Heart left ventricle (tissue), 16 donors: ENCODE data around the gene SGF29. TPM values are rescaled to one million over a fixed set of nuclear protein-coding genes. Genes with fewer than 3 reads are reported as not detected.
"Not testable (repeated sequence)": the region's sequence is repeated elsewhere in the genome, so short reads cannot be mapped to it uniquely, and the experiment has no call there.

Experiments used
- ATAC-seq, 4 donors: fragments of 200-7000 bp; cut with Tn5 transposase; one replicate each; pipeline ENCODE4 v1.9.1; 2020 to 2022; ENCODE audit warnings: moderate library complexity in 4 of 4, mild to moderate bottlenecking in 3 of 4, moderate number of reproducible peaks in 1 of 4
- DNase-seq, 5 donors: peaks; one replicate each; pipeline ENCODE4 v3.0.0-alpha.2; 2020
- H3K27ac ChIP-seq, 12 donors: fragments of 200-600 bp; sonication (generic) in 4 of 12; one replicate each; pipeline versions ENCODE4 v1.5.0 to v1.8.0; 2016 to 2022; ENCODE audit warnings: mild to moderate bottlenecking in 2 of 12
- H3K27me3 ChIP-seq, 9 donors: fragments of 200-600 bp; sonication (generic) in 2 of 9; one replicate each; pipeline versions ENCODE4 v1.5.1 to v1.8.0; 2016 to 2022; ENCODE audit warnings: mild to moderate bottlenecking in 3 of 9
- H3K36me3 ChIP-seq, 9 donors: fragments of 200-600 bp; sonication (generic) in 2 of 9; one replicate each; pipeline versions ENCODE4 v1.5.0 to v1.8.0; 2018 to 2022; ENCODE audit warnings: mild to moderate bottlenecking in 2 of 9
- H3K4me1 ChIP-seq, 12 donors: fragments of 200-600 bp; sonication (generic) in 4 of 12; one replicate each; pipeline versions ENCODE4 v1.5.0 to v1.8.0; 2016 to 2022; ENCODE audit warnings: mild to moderate bottlenecking in 3 of 12
- H3K4me3 ChIP-seq, 12 donors: fragments of 200-600 bp; sonication (generic) in 4 of 12; one replicate each; pipeline versions ENCODE4 v1.5.0 to v1.8.0; 2017 to 2022; ENCODE audit warnings: mild to moderate bottlenecking in 9 of 12, moderate library complexity in 4 of 12
- H3K9me3 ChIP-seq, 12 donors: fragments of 200-600 bp; sonication (generic) in 4 of 12; one replicate each; pipeline versions ENCODE4 v1.5.0 to v1.8.0; 2016 to 2022; ENCODE audit warnings: mild to moderate bottlenecking in 1 of 12
- CTCF ChIP-seq, 12 donors: fragments of 200-600 bp; sonication (generic) in 4 of 12; IDR thresholded peaks; one replicate each; pipeline versions ENCODE4 v1.5.0 to v1.8.0; 2018 to 2022; ENCODE audit warnings: antibody characterized with exemption in 12 of 12, mild to moderate bottlenecking in 5 of 12
- POLR2A ChIP-seq, 2 donors: fragments of 450-650 bp; IDR thresholded peaks; one replicate each; pipeline ENCODE4 v1.6.1; 2017; ENCODE audit warnings: antibody characterized with exemption in 2 of 2, mild to moderate bottlenecking in 2 of 2, moderate library complexity in 2 of 2
- WGBS, 4 donors: extraction: QIAGEN DNeasy Blood & Tissue Kit in 2 of 4; methylation state at CpG; one replicate each; pipeline versions ENCODE4 v1.1.5 to v1.1.7; 2013 to 2018; 5-methylcytosine and 5-hydroxymethylcytosine counted together
- intact Hi-C, 10 donors: fragments of 100-400 bp; cut with DNase I; formaldehyde crosslinking; loops; one replicate each; pipeline versions ENCODE4 v1.11.1 to v1.14.2; 2022
- polyA plus RNA-seq, 2 donors: library from polyadenylated mRNA; stranded (reverse); fragments of 200-250 nt; gene quantifications; one replicate each; pipeline ENCODE4 v1.2.3, GENCODE V29; 2013
- total RNA-seq, 9 donors: library from RNA; depleted of rRNA in 2 of 9; stranded (reverse); fragments of >200 nt in 2 of 9; fragmentation: NEBNext Ultra II Directional in 3 of 9; extraction: Animal tissue kit (Norgen Biotek cat#: 25700) in 3 of 9; gene quantifications; one replicate each; pipeline versions ENCODE4 v1.1.0 to v1.2.4, GENCODE V29; 2016 to 2023
- donor health status: ischemic (EF 13 %, LVEDD 7.1; RV severe dilation, severe dysfunction).
- donor health status: healthy with polysubstance abuse.
- donor health status: DM: no; HTN: yes; CAD: no.
- donor health status: DM: no; HTN: no; CAD: no.
- donor health status: ischemic (EF 25% LVEDD 6.9; RV normal size, moderate dysfunction).
- donor health status: ischemic (EF 25% LVEDD 5.7; RV mildly dilated, moderate dysfunction).
- donor health status: healthy.
- donor health status: DM: yes; HTN: yes; CAD: no.
- donor health status: ischemic (EF 35%, LVEDD 5.7; RV mildly dilated, moderate dysfunction).
- donor health status: nonischemic (EF 11% LVEDD 7.7; RV severe dilation, severe dysfunction).
- donor health status: DM: yes; HTN: yes; CAD: no.
- donor health status: PGD.
- donor health status: ischemic (EF 29% LVEDD 5.4; RV normal size, mild dysfunction).
- donor health status: nonischemic (EF 23%, LVEDD 6.1; RV moderate dilation, normal function).

Gene SGF29
- total and polyA plus RNA-seq, 11 donors: 11.1 to 27.9 (median 15.6) TPM

- Histone ChIP-seq H3K27ac (no peak overlapping the region), H3K36me3 (peaks cover 0 to 14% (median under 1%) of the 10 kb centered on the region in 9 donors), H3K9me3 (no peaks in the 10 kb centered on the region), H3K27me3 (no peaks in the 10 kb centered on the region), H3K4me3 (peak overlapping the region in 4 of 12 donors; percentile 18 to 38 (median 32)), H3K4me1 (peaks cover 0 to 19% (median 4%) of the 10 kb centered on the region in 12 donors)
- intact Hi-C loops: no loop called here
- TF ChIP-seq CTCF (IDR thresholded peaks at IDR 0.05): no peak
- no peak for TF ChIP-seq POLR2A (IDR thresholded peaks at IDR 0.05)
- ATAC-seq (no peak), DNase-seq (no peak)
- WGBS, 4 donors: 63 to 79% (median 67%) methylated on average over 3 to 8 of the region's 8 CpGs
Measured at GRCh38 chr16:28596115-28596630, 42.5 kb downstream of the SGF29 start.

GRCh38 chr16:28596840-28597691 is 43.3 kb downstream of the SGF29 start, which contains the start of gene SULT1A2:
Gene SULT1A2 (minus strand): TSS chr16:28597050. CDS start chr16:28595930, 1,120 bp downstream.
- WGBS, 4 donors: 13 to 28% (median 18%) methylated on average over 11 of the region's 11 CpGs
- H3K4me1 ChIP-seq: peaks cover 0 to 19% (median 4%) of the 10 kb centered on the region in 12 donors
- peaks cover 0 to 8% (median 0%) of the 10 kb centered on the region in 9 donors for H3K36me3 ChIP-seq
- H3K9me3 ChIP-seq: no peaks in the 10 kb centered on the region
- H3K27ac ChIP-seq: no peak within 1 kb of the TSS
- TF ChIP-seq POLR2A (IDR thresholded peaks at IDR 0.05) (no peak), CTCF (IDR thresholded peaks at IDR 0.05) (no peak)
- DNase-seq (no peak), ATAC-seq (peak in 3 of 4 donors; percentile 44 to 58 (median 52))
- H3K27me3 ChIP-seq: peaks cover 0 to 7% (median 0%) of the 10 kb centered on the region in 9 donors
- intact Hi-C loops: no loop called here
- H3K4me3 ChIP-seq: peak within 1 kb of the TSS in 6 of 12 donors; percentile 18 to 38 (median 28)

GRCh38 chr16:28597692-28598261 is 44.1 kb downstream of the SGF29 start:
- ATAC-seq (no peak), DNase-seq (no peak)
- peaks cover 0 to 3% (median 0%) of the 10 kb centered on the region in 9 donors for H3K36me3 ChIP-seq
- H3K4me3 ChIP-seq: no peak overlapping the region
- intact Hi-C loops: no loop called here
- WGBS, 4 donors: 76 to 84% (median 82%) methylated on average over 9 of the region's 9 CpGs
- peaks cover 0 to 19% (median 4%) of the 10 kb centered on the region in 12 donors for H3K4me1 ChIP-seq
- H3K27me3 ChIP-seq: peaks cover 0 to 11% (median 0%) of the 10 kb centered on the region in 9 donors
- H3K27ac ChIP-seq: no peak overlapping the region
- no peaks in the 10 kb centered on the region for H3K9me3 ChIP-seq
- no peak for TF ChIP-seq CTCF (IDR thresholded peaks at IDR 0.05)
- TF ChIP-seq POLR2A (IDR thresholded peaks at IDR 0.05): no peak

GRCh38 chr16:28599377-28600285 is 45.9 kb downstream of the SGF29 start:
- ATAC-seq: peak in 3 of 4 donors; percentile 6 to 47 (median 28)
- DNase-seq, H3K4me3 ChIP-seq, H3K9me3 ChIP-seq, H3K36me3 ChIP-seq, H3K27ac ChIP-seq: not testable (repeated sequence)
- intact Hi-C loops: loop anchor here in 2 of 10 donors (10.0 kb wide), 4 partner anchors 45 to 285 kb away; partner anchors contain the start of genes APOBR (in 1 of the 2), CLN3 (in 1 of the 2) and SGF29 (in 1 of the 2)
- WGBS, 4 donors: no CpG with 5 or more reads among the region's 17 CpGs
- peaks cover 0 to 23% (median 4%) of the 10 kb centered on the region in 12 donors for H3K4me1 ChIP-seq
- peaks cover 0 to 11% (median 0%) of the 10 kb centered on the region in 9 donors for H3K27me3 ChIP-seq

- intact Hi-C loops: loop anchor here in 2 of 10 donors (10.0 kb wide), 4 partner anchors 46 to 286 kb away; partner anchors contain the start of genes APOBR (in 1 of the 2), CLN3 (in 1 of the 2) and SGF29 (in 1 of the 2)
- DNase-seq, H3K9me3 ChIP-seq, H3K4me3 ChIP-seq, H3K27ac ChIP-seq: not testable (repeated sequence)
- peaks cover 0 to 22% (median 4%) of the 10 kb centered on the region in 12 donors for H3K4me1 ChIP-seq
- peak in 1 of 4 donors; percentile 4 for ATAC-seq
- peaks cover 0 to 12% (median 0%) of the 10 kb centered on the region in 9 donors for H3K36me3 ChIP-seq
- 35 to 61% (median 55%) methylated on average over 10 to 13 of the region's 20 CpGs for WGBS, 4 donors
- peaks cover 0 to 11% (median 0%) of the 10 kb centered on the region in 9 donors for H3K27me3 ChIP-seq
Measured at GRCh38 chr16:28600965-28601364, 47.2 kb downstream of the SGF29 start.

- 91 to 96% (median 93%) methylated on average over 11 to 13 of the region's 13 CpGs for WGBS, 4 donors
- Histone ChIP-seq H3K4me1 (peaks cover 0 to 16% (median under 1%) of the 10 kb centered on the region in 12 donors), H3K27me3 (peaks cover 0 to 11% (median 0%) of the 10 kb centered on the region in 9 donors), H3K36me3 (peaks cover 0 to 12% (median 0%) of the 10 kb centered on the region in 9 donors)
- not testable (repeated sequence) for H3K9me3 ChIP-seq, ATAC-seq, DNase-seq, H3K4me3 ChIP-seq, H3K27ac ChIP-seq
- intact Hi-C loops: loop anchor here in 2 of 10 donors (10.0 kb wide), 4 partner anchors 47 to 287 kb away; partner anchors contain the start of genes APOBR (in 1 of the 2), CLN3 (in 1 of the 2) and SGF29 (in 1 of the 2)
Measured at GRCh38 chr16:28601589-28601988, 47.9 kb downstream of the SGF29 start.
